Liver (tissue), 9 donors: ENCODE results near the gene SDF4. TPM values are rescaled to one million over a fixed set of nuclear protein-coding genes. Genes with fewer than 3 reads are reported as not detected.

Experiments
- DNase-seq: peaks from one replicate; pipeline ENCODE4 v3.0.0-alpha.2; 2017; ENCODE audit warnings: low spot score
- H3K27ac ChIP-seq, 2 donors: one replicate each; pipeline ENCODE4 v1.7.0; 2013; ENCODE audit warnings: inconsistent platforms in 2 of 2, low read length in 2 of 2, control low read depth in 1 of 2, low read depth in 1 of 2, mild to moderate bottlenecking in 1 of 2
- H3K27me3 ChIP-seq, 4 donors: one replicate each; pipeline versions ENCODE4 v1.6.1 to v1.7.0; 2013; ENCODE audit warnings: low read length in 3 of 4, inconsistent platforms in 1 of 4, mild to moderate bottlenecking in 1 of 4, moderate library complexity in 1 of 4; ENCODE audit not compliant: control insufficient read depth in 4 of 4, insufficient read depth in 4 of 4
- H3K36me3 ChIP-seq, 4 donors: one replicate each; pipeline versions ENCODE4 v1.6.1 to v1.7.0; 2013; ENCODE audit warnings: low read length in 3 of 4, mild to moderate bottlenecking in 3 of 4, low read depth in 1 of 4, moderate library complexity in 1 of 4; ENCODE audit not compliant: control insufficient read depth in 4 of 4, insufficient read depth in 3 of 4
- H3K4me1 ChIP-seq, 4 donors: one replicate each; pipeline versions ENCODE4 v1.6.1 to v1.7.0; 2013; ENCODE audit warnings: low read length in 3 of 4, mild to moderate bottlenecking in 3 of 4, moderate library complexity in 1 of 4; ENCODE audit not compliant: control insufficient read depth in 4 of 4, insufficient read depth in 4 of 4
- H3K4me3 ChIP-seq, 3 donors: one replicate each; pipeline versions ENCODE4 v1.6.1 to v1.7.0; 2013; ENCODE audit warnings: low read length in 3 of 3, control low read depth in 1 of 3, low read depth in 1 of 3, mild to moderate bottlenecking in 1 of 3
- H3K9ac ChIP-seq, 2 donors: one replicate each; pipeline ENCODE4 v1.7.0; 2013; ENCODE audit warnings: low read length in 2 of 2, mild to moderate bottlenecking in 2 of 2, moderate library complexity in 2 of 2, control low read depth in 1 of 2, low read depth in 1 of 2
- H3K9me3 ChIP-seq, 4 donors: one replicate each; pipeline versions ENCODE4 v1.6.1 to v1.7.0; 2013; ENCODE audit warnings: low read length in 3 of 4; ENCODE audit not compliant: control insufficient read depth in 4 of 4
- CTCF ChIP-seq: fragments of 150-350 bp; IDR thresholded peaks from 2 replicates; pipeline ENCODE4 v1.5.1; 2017; ENCODE audit warnings: improper control_type of control experiment, low read depth, low read length; ENCODE audit not compliant: missing input control
- EGR1 ChIP-seq, 2 donors: IDR thresholded peaks; 2 replicates each; pipeline ENCODE4 v1.6.1; 2016 to 2018; ENCODE audit warnings: antibody characterized with exemption in 2 of 2, low read depth in 2 of 2
- FOXA1 ChIP-seq: IDR thresholded peaks from 2 replicates; pipeline ENCODE4 v1.6.1; 2016; ENCODE audit warnings: antibody characterized with exemption
- FOXA2 ChIP-seq: IDR thresholded peaks from 2 replicates; pipeline ENCODE4 v1.6.1; 2016; ENCODE audit warnings: antibody characterized with exemption
- GABPA ChIP-seq, 2 donors: IDR thresholded peaks in 1 of 2; conservative IDR thresholded peaks in 1 of 2; 2 replicates each; pipeline ENCODE4 v1.6.1; 2016; ENCODE audit warnings: antibody characterized with exemption in 2 of 2, mild to moderate bottlenecking in 1 of 2, moderate library complexity in 1 of 2
- HNF4A ChIP-seq, 2 donors: conservative IDR thresholded peaks; 2 replicates each; pipeline ENCODE4 v1.6.1; 2016; ENCODE audit warnings: antibody characterized with exemption in 2 of 2, mild to moderate bottlenecking in 2 of 2
- HNF4G ChIP-seq: IDR thresholded peaks from 2 replicates; pipeline ENCODE4 v1.6.1; 2016; ENCODE audit warnings: antibody characterized with exemption
- JUND ChIP-seq, 2 donors: IDR thresholded peaks; 2 replicates each; pipeline ENCODE4 v1.6.1; 2016; ENCODE audit warnings: antibody characterized with exemption in 2 of 2
- MAX ChIP-seq: IDR thresholded peaks from 2 replicates; pipeline ENCODE4 v1.6.1; 2016; ENCODE audit warnings: antibody characterized with exemption
- NR2F2 ChIP-seq: IDR thresholded peaks from 2 replicates; pipeline ENCODE4 v1.6.1; 2016; ENCODE audit warnings: antibody characterized with exemption
- RAD21 ChIP-seq, 2 donors: IDR thresholded peaks; 2 replicates each; pipeline ENCODE4 v1.6.1; 2016; ENCODE audit warnings: antibody characterized with exemption in 2 of 2, mild to moderate bottlenecking in 2 of 2
- SP1 ChIP-seq: IDR thresholded peaks from 2 replicates; pipeline ENCODE4 v1.6.1; 2018; ENCODE audit warnings: antibody characterized with exemption, mild to moderate bottlenecking
- TAF1 ChIP-seq: conservative IDR thresholded peaks from 2 replicates; pipeline ENCODE4 v1.6.1; 2016; ENCODE audit warnings: antibody characterized with exemption, mild to moderate bottlenecking
- YY1 ChIP-seq: IDR thresholded peaks from 2 replicates; pipeline ENCODE4 v1.6.1; 2016; ENCODE audit warnings: antibody characterized with exemption, mild to moderate bottlenecking
- ZBTB33 ChIP-seq: IDR thresholded peaks from 2 replicates; pipeline ENCODE4 v1.6.1; 2016; ENCODE audit warnings: antibody characterized with exemption
- WGBS: extraction: QIAGEN DNeasy Blood & Tissue Kit; methylation state at CpG from one replicate; pipeline ENCODE4 v1.1.7; 2013; 5-methylcytosine and 5-hydroxymethylcytosine counted together
- polyA plus RNA-seq, 2 donors: library from polyadenylated mRNA; stranded (reverse) in 1 of 2; unstranded in 1 of 2; fragments of 200-250 nt in 1 of 2; fragments of >200 nt in 1 of 2; fragmentation: Nextera tagmentation in 1 of 2; extraction: Ambion mirVana in 1 of 2; gene quantifications; one replicate each; pipeline versions ENCODE4 v1.2.1 to v1.2.3, GENCODE V29; 2013 to 2015
- total RNA-seq, 2 donors: library from RNA; depleted of rRNA; stranded (reverse); fragments of >200 nt; gene quantifications; one replicate each; pipeline ENCODE4 v1.2.3, GENCODE V29; 2014
- TF ChIP-seq, protein P1 (sequence below): IDR thresholded peaks from 2 replicates; pipeline ENCODE4 v1.6.1; 2016; ENCODE audit warnings: antibody characterized with exemption
- TF ChIP-seq, protein P2 (sequence below): IDR thresholded peaks from 2 replicates; pipeline ENCODE4 v1.6.1; 2016; ENCODE audit warnings: antibody characterized with exemption, mild to moderate bottlenecking
- donor health status: healthy.
- donor health status: healthy.
- donor health status: healthy.
- donor health status: healthy.
- donor health status: healthy.

Gene SDF4
- total and polyA plus RNA-seq, 4 donors: 48.7 to 180 (median 75.9) TPM

- Histone ChIP-seq H3K4me1 (no peaks in the 10 kb centered on the region), H3K27ac (no peak overlapping the region), H3K4me3 (no peak overlapping the region), H3K9me3 (no peaks in the 10 kb centered on the region), H3K27me3 (no peaks in the 10 kb centered on the region), H3K36me3 (no peaks in the 10 kb centered on the region), H3K9ac (no peak overlapping the region)
- 92% methylated on average over 21 of the region's 21 CpGs for WGBS
- no peak for DNase-seq
- no peak for TF ChIP-seq TAF1
- TF ChIP-seq CTCF: no peak
- TF ChIP-seq EGR1 (IDR thresholded peaks at IDR 0.05; ENCODE audit: low read depth in 2 of 2): no peak
- TF ChIP-seq, protein P1, sequence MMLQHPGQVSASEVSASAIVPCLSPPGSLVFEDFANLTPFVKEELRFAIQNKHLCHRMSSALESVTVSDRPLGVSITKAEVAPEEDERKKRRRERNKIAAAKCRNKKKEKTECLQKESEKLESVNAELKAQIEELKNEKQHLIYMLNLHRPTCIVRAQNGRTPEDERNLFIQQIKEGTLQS: no peak
- no peak for TF ChIP-seq FOXA1
- no peak for TF ChIP-seq SP1
- TF ChIP-seq FOXA2: no peak
- no peak for TF ChIP-seq HNF4A (conservative IDR thresholded peaks at IDR 0.05)
- no peak for TF ChIP-seq YY1
- TF ChIP-seq, protein P2, sequence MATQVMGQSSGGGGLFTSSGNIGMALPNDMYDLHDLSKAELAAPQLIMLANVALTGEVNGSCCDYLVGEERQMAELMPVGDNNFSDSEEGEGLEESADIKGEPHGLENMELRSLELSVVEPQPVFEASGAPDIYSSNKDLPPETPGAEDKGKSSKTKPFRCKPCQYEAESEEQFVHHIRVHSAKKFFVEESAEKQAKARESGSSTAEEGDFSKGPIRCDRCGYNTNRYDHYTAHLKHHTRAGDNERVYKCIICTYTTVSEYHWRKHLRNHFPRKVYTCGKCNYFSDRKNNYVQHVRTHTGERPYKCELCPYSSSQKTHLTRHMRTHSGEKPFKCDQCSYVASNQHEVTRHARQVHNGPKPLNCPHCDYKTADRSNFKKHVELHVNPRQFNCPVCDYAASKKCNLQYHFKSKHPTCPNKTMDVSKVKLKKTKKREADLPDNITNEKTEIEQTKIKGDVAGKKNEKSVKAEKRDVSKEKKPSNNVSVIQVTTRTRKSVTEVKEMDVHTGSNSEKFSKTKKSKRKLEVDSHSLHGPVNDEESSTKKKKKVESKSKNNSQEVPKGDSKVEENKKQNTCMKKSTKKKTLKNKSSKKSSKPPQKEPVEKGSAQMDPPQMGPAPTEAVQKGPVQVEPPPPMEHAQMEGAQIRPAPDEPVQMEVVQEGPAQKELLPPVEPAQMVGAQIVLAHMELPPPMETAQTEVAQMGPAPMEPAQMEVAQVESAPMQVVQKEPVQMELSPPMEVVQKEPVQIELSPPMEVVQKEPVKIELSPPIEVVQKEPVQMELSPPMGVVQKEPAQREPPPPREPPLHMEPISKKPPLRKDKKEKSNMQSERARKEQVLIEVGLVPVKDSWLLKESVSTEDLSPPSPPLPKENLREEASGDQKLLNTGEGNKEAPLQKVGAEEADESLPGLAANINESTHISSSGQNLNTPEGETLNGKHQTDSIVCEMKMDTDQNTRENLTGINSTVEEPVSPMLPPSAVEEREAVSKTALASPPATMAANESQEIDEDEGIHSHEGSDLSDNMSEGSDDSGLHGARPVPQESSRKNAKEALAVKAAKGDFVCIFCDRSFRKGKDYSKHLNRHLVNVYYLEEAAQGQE: no peak
- TF ChIP-seq HNF4G: no peak
- TF ChIP-seq JUND (IDR thresholded peaks at IDR 0.05): no peak
- TF ChIP-seq GABPA (IDR thresholded peaks at IDR 0.05 in 1 of 2, conservative IDR thresholded peaks at IDR 0.05 in 1 of 2): no peak
- TF ChIP-seq MAX: no peak
- no peak for TF ChIP-seq RAD21 (IDR thresholded peaks at IDR 0.05)
- no peak for TF ChIP-seq NR2F2
- no peak for TF ChIP-seq ZBTB33
These were observed 49.8 kb downstream of the SDF4 start for GRCh38 chr1:1181938-1182410.
